ENCODE results near the gene SUCO. TPM values are rescaled to one million over a fixed set of nuclear protein-coding genes. Genes with fewer than 3 reads are reported as not detected.

Gene SUCO
- total and polyA plus RNA-seq, 2 of the 8 experiments (the other 6 are each of a cell fraction or from before 2014, with no cell fraction given) = 8.3 to 35.8 TPM

GRCh38 chr1:172551279-172551678 is 18.3 kb downstream of the SUCO start:
- DNase-seq (ENCODE audit: low read depth in 1 of 2, low spot score in 2 of 2) (no peak), FAIRE-seq (no peak)
- WGBS, 2 experiments (ENCODE audit: extremely low coverage in 1 of 2, insufficient coverage in 1 of 2, insufficient read length in 1 of 2, insufficient replicate concordance in 2 of 2, low coverage in 1 of 2, low lambda C conversion rate in 2 of 2, missing lambda C conversion rate in 1 of 2) = 94% methylated on average over 6 of the region's 6 CpGs; no CpG with 5 or more reads in 1 of the 2 experiments
- Histone ChIP-seq H3K4me2 (ENCODE audit: insufficient read depth in 1 of 2, low read depth in 2 of 2, low read length in 2 of 2) (no peak overlapping the region), H3K9me3 (ENCODE audit: insufficient read depth in 2 of 2, low read depth in 1 of 2, low read length in 1 of 2) (no peaks in the 10 kb centered on the region), H3K4me3 (ENCODE audit: extremely low read depth in 1 of 4, insufficient read depth in 2 of 4, low read depth in 3 of 4, low read length in 4 of 4) (no peak overlapping the region), H2BK20ac (ENCODE audit: low read length) (no peak overlapping the region), H3K4ac (replicated peaks; ENCODE audit: insufficient read length, low read depth, low read length) (no peak overlapping the region), H3K27me3 (replicated peaks in 1 of 4; ENCODE audit: control insufficient read depth in 3 of 4, extremely low read depth in 1 of 4, insufficient read depth in 3 of 4, low read length in 3 of 4) (no peaks in the 10 kb centered on the region), H3K27ac (ENCODE audit: low read depth, low read length) (no peak overlapping the region), H2BK120ac (replicated peaks; ENCODE audit: low read depth, low read length) (no peak overlapping the region), H2AK5ac (ENCODE audit: low read depth, low read length) (no peak overlapping the region), H3K79me2 (ENCODE audit: control insufficient read depth in 1 of 2, insufficient read depth in 2 of 2, low read length in 2 of 2) (peaks cover 0 to 91% of the 10 kb centered on the region in 2 experiments; a peak in 2 of 4 replicates), H3K56ac (replicated peaks; ENCODE audit: insufficient read length, low read depth, low read length) (no peak overlapping the region), H3K18ac (ENCODE audit: extremely low read depth, low read length) (no peak overlapping the region), H4K20me1 (replicated peaks in 1 of 2; ENCODE audit: control insufficient read depth in 1 of 2, insufficient read depth in 2 of 2, low read length in 2 of 2) (peaks cover 0 to 4% of the 10 kb centered on the region in 2 experiments), H2AFZ (ENCODE audit: low read length) (no peak overlapping the region), H2BK15ac (ENCODE audit: low read length) (no peak overlapping the region), H2BK5ac (ENCODE audit: low read depth, low read length) (no peak overlapping the region), H3K4me1 (replicated peaks in 1 of 4; ENCODE audit: control insufficient read depth in 3 of 4, insufficient read depth in 4 of 4, low read length in 3 of 4) (peaks cover 0 to 12% (median 0%) of the 10 kb centered on the region in 4 experiments; a peak in 1 of 7 replicates), H3K36me3 (ENCODE audit: control insufficient read depth in 2 of 4, insufficient read depth in 4 of 4, low read length in 3 of 4) (peaks cover 0 to 8% (median 2%) of the 10 kb centered on the region in 4 experiments; a peak in 2 of 8 replicates), H4K8ac (ENCODE audit: extremely low read depth, insufficient read depth, low read length) (no peak overlapping the region), H3K14ac (ENCODE audit: insufficient read length) (no peak overlapping the region), H3K23me2 (ENCODE audit: low read depth, low read length) (no peaks in the 10 kb centered on the region), H4K91ac (replicated peaks; ENCODE audit: insufficient read length, low read length) (no peak overlapping the region), H4K5ac (ENCODE audit: insufficient read length, low read depth, low read length) (no peak overlapping the region), H2BK12ac (ENCODE audit: low read depth, low read length) (no peak overlapping the region), H3K9ac (replicated peaks in 1 of 4; ENCODE audit: extremely low read depth in 1 of 4, low read depth in 3 of 4, low read length in 3 of 4) (no peak overlapping the region), H3K79me1 (ENCODE audit: low read depth, low read length) (no peaks in the 10 kb centered on the region; the same call in 1 of the 2 replicates), H3K23ac (ENCODE audit: insufficient read length) (no peak overlapping the region)
- ChIA-PET CTCF (ENCODE audit: partially characterized antibody) (interaction anchor here (1.1 to 1.4 kb wide), 3 partner anchors 11 to 101 kb away, joined by 3 to 6 read pairs (median 3); no protein-coding TSS in a partner anchor), POLR2A (ENCODE audit: partially characterized antibody) (no interaction called here)
- TF ChIP-seq SIN3A (conservative IDR thresholded peaks at IDR 0.05 in 1 of 2, IDR thresholded peaks at IDR 0.05 in 1 of 2; ENCODE audit: low read depth in 1 of 2, low read length in 2 of 2) (no peak), TAF1 (IDR thresholded peaks at IDR 0.05; ENCODE audit: low read depth, low read length) (no peak), CHD1 (IDR thresholded peaks at IDR 0.05; ENCODE audit: low read depth, low read length) (no peak), SP2 (IDR thresholded peaks at IDR 0.05; ENCODE audit: low read length) (no peak), SP1 (IDR thresholded peaks at IDR 0.05; ENCODE audit: low read depth, low read length) (no peak), TCF12 (IDR thresholded peaks at IDR 0.05; ENCODE audit: low read depth, low read length) (no peak), NANOG (IDR thresholded peaks at IDR 0.05; ENCODE audit: insufficient read depth, low read depth, low read length, poor library complexity, severe bottlenecking) (no peak), CBX5 (IDR thresholded peaks at IDR 0.05; ENCODE audit: low read depth, low read length) (no peak)
